Skeletal muscle tissue (tissue), 4 donors: ENCODE results near the gene GPN2. TPM values are rescaled to one million over a fixed set of nuclear protein-coding genes. Genes with fewer than 3 reads are reported as not detected.

Experiments
- H3K27ac ChIP-seq: one replicate; pipeline ENCODE4 v1.7.0; 2013; ENCODE audit warnings: mild to moderate bottlenecking, low read depth, low read length, inconsistent platforms
- H3K27me3 ChIP-seq, 3 donors: one replicate each; pipeline ENCODE4 v1.7.0; 2013; ENCODE audit warnings: low read length in 3 of 3; ENCODE audit not compliant: control insufficient read depth in 3 of 3, insufficient read depth in 3 of 3
- H3K36me3 ChIP-seq, 3 donors: one replicate each; pipeline ENCODE4 v1.7.0; 2013; ENCODE audit warnings: low read length in 3 of 3; ENCODE audit not compliant: control insufficient read depth in 3 of 3, insufficient read depth in 3 of 3
- H3K4me1 ChIP-seq, 3 donors: one replicate each; pipeline ENCODE4 v1.7.0; 2013; ENCODE audit warnings: low read length in 3 of 3, mild to moderate bottlenecking in 3 of 3; ENCODE audit not compliant: control insufficient read depth in 3 of 3, insufficient read depth in 3 of 3
- H3K4me3 ChIP-seq, 3 donors: one replicate each; pipeline ENCODE4 v1.7.0; 2013; ENCODE audit warnings: low read length in 3 of 3
- H3K9ac ChIP-seq, 3 donors: one replicate each; pipeline ENCODE4 v1.7.0; 2013; ENCODE audit warnings: low read length in 3 of 3, mild to moderate bottlenecking in 3 of 3, moderate library complexity in 2 of 3, low read depth in 1 of 3
- H3K9me3 ChIP-seq, 3 donors: one replicate each; pipeline ENCODE4 v1.7.0; 2013; ENCODE audit warnings: low read length in 3 of 3; ENCODE audit not compliant: control insufficient read depth in 3 of 3
- total RNA-seq: library from RNA; depleted of rRNA; stranded (reverse); fragments of >200 nt; gene quantifications from one replicate; pipeline ENCODE4 v1.2.3, GENCODE V29; 2014
- donor health status: Osteomylitis.

Gene GPN2
- total RNA-seq, 1 donor from 2014 or later: 6.3 TPM

DNA sequence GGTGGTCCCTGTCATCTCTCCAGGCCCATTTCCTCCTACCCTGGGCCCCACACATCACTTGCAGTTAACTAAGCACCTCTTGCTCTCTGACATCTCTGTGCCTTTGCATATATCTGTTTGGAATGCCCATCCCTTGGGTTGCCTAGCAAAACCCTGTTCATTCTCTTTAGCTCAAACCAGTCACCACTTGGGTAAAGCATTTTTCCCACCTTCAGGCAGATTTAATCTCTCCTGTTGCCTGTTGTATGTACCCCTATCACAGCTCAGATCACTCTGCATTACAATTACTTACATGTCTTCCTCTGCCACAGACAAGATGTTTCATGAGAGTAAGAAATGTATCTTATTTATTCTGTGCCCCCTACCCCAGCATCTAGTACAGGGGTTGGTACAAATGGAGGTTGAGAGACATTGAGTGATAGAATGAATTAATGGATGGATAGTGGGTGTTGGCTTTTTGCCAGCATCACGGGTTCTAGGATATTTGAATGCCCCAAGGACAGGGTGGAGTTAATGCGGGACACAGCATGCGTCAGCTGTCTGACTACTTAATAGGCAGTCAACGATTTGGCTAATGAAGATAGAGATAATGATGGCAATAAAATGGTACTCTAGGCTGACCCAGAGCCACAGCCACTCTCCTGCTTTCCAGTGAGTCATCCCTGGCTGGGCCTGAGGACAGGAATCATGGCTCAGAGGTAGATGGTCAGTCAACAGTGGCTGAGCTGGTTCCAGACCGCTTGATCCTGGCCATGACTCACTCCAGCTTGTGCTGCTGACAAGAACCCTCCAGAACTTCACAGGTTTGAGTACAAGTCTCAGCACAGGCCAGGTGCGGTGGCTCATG, 17.2 kb upstream of the GPN2 start:
- H3K4me1 ChIP-seq: no peaks in the 10 kb centered on the region
- H3K9ac ChIP-seq: no peak overlapping the region
- H3K27ac ChIP-seq: no peak overlapping the region
- no peaks in the 10 kb centered on the region for H3K9me3 ChIP-seq
- no peak overlapping the region for H3K4me3 ChIP-seq
- no peaks in the 10 kb centered on the region for H3K27me3 ChIP-seq
- peaks cover 0 to 2% (median 0%) of the 10 kb centered on the region in 3 donors for H3K36me3 ChIP-seq

- Histone ChIP-seq H3K36me3 (peaks cover 7 to 10% (median 8%) of the 10 kb centered on the region in 3 donors), H3K9me3 (no peaks in the 10 kb centered on the region), H3K9ac (peak overlapping the region; percentile 96 to 97 (median 97)), H3K4me3 (peak overlapping the region; percentile 94 to 100 (median 97)), H3K27me3 (no peaks in the 10 kb centered on the region), H3K4me1 (peaks cover 9 to 23% (median 13%) of the 10 kb centered on the region in 3 donors), H3K27ac (peak overlapping the region; percentile 78)
Observed at GRCh38 chr1:26900815-26901511, 10.9 kb upstream of the GPN2 start.

- H3K27me3 ChIP-seq: no peaks in the 10 kb centered on the region
- H3K4me3 ChIP-seq: peak within 1 kb of the TSS; percentile 94 to 100 (median 97)
- H3K4me1 ChIP-seq: peaks cover 9 to 23% (median 13%) of the 10 kb centered on the region in 3 donors
- peaks cover 9 to 14% (median 12%) of the 10 kb centered on the region in 3 donors for H3K36me3 ChIP-seq
- H3K9ac ChIP-seq: peak within 1 kb of the TSS; percentile 96 to 97 (median 97)
- peak within 1 kb of the TSS; percentile 78 for H3K27ac ChIP-seq
- no peaks in the 10 kb centered on the region for H3K9me3 ChIP-seq
Observed at GRCh38 chr1:26900001-26900814, 10.1 kb upstream of the GPN2 start, which contains the start of gene GPATCH3. TSS of gene GPATCH3 (minus strand) at chr1:26900467. CDS start at chr1:26900442, 25 bp downstream.

DNA sequence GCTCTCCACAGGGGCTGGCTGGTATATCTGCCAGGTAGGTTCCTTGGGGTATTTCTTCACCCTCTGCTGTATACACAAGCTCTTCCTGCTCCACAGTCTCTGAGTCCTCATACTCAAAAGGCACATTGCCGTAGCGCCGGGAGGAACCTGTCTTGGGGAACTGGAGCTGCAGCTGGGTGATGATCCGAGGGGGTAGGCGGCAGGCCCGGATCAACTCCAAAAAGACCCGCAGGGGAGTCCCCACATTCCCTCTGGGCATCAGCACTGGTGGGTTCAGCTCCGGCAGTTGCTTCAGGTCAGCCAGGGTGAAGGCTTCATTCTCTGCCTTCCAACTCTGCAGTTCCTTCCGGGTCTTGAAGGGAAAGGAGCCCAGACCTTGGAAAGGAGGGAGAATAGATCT, 7.3 kb upstream of the GPN2 start:
- Histone ChIP-seq H3K27me3 (no peaks in the 10 kb centered on the region), H3K4me1 (peaks cover 9 to 23% (median 13%) of the 10 kb centered on the region in 3 donors), H3K9ac (no peak overlapping the region), H3K4me3 (no peak overlapping the region), H3K27ac (no peak overlapping the region), H3K9me3 (no peaks in the 10 kb centered on the region), H3K36me3 (peaks cover 29 to 38% (median 35%) of the 10 kb centered on the region in 3 donors)

DNA sequence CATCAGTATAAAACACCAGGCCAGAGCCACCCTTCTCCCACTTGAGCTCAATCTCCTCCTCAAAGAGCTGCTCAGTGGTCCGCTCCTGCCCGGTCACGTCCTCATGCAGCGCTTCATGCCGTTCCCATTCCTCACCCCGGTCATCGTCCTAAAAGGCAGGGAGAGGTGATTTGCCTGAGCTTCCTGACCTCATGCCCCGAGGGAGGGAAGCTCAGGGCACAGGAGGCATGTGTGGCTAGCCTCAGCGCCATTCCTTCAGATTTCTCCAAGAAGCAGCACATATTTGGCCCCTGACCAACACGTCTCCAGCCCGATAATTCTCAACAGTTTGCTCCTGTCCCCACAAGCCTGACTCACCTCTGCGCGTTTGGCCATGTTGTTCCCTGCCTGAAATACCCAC, 4.2 kb upstream of the GPN2 start:
- Histone ChIP-seq H3K4me1 (peaks cover 15 to 18% (median 17%) of the 10 kb centered on the region in 3 donors), H3K9ac (no peak overlapping the region), H3K9me3 (no peaks in the 10 kb centered on the region), H3K36me3 (peaks cover 35 to 42% (median 39%) of the 10 kb centered on the region in 3 donors), H3K4me3 (no peak overlapping the region), H3K27ac (no peak overlapping the region), H3K27me3 (no peaks in the 10 kb centered on the region)

- Histone ChIP-seq H3K9ac (peak overlapping the region; percentile 95 to 98 (median 97)), H3K4me3 (peak overlapping the region; percentile 85 to 96 (median 91)), H3K9me3 (no peaks in the 10 kb centered on the region), H3K27me3 (no peaks in the 10 kb centered on the region), H3K27ac (peak overlapping the region; percentile 89), H3K36me3 (peaks cover 43 to 59% (median 52%) of the 10 kb centered on the region in 3 donors), H3K4me1 (peaks cover 15 to 18% (median 16%) of the 10 kb centered on the region in 3 donors)
Observed at GRCh38 chr1:26890467-26890796, 349 bp upstream of the GPN2 start.

- Histone ChIP-seq H3K27me3 (no peaks in the 10 kb centered on the region), H3K4me3 (no peak overlapping the region), H3K4me1 (peaks cover 15 to 18% (median 16%) of the 10 kb centered on the region in 3 donors), H3K27ac (no peak overlapping the region), H3K9me3 (no peaks in the 10 kb centered on the region), H3K9ac (peak overlapping the region in 1 of 3 donors; percentile 13), H3K36me3 (peaks cover 50 to 62% (median 53%) of the 10 kb centered on the region in 3 donors)
Observed at GRCh38 chr1:26888231-26888630, 1.9 kb downstream of the GPN2 start.

GRCh38 chr1:26887125-26887524, 3.0 kb downstream of the GPN2 start:
- Histone ChIP-seq H3K36me3 (peaks cover 52 to 62% (median 53%) of the 10 kb centered on the region in 3 donors), H3K27ac (no peak overlapping the region), H3K4me1 (peaks cover 15 to 18% (median 16%) of the 10 kb centered on the region in 3 donors), H3K9me3 (no peaks in the 10 kb centered on the region), H3K27me3 (no peaks in the 10 kb centered on the region), H3K9ac (no peak overlapping the region), H3K4me3 (no peak overlapping the region)

GRCh38 chr1:26882696-26883463, 7.2 kb downstream of the GPN2 start:
- Histone ChIP-seq H3K36me3 (peaks cover 57 to 74% (median 65%) of the 10 kb centered on the region in 3 donors), H3K27ac (no peak overlapping the region), H3K4me1 (no peaks in the 10 kb centered on the region), H3K4me3 (no peak overlapping the region), H3K9me3 (no peaks in the 10 kb centered on the region), H3K9ac (no peak overlapping the region), H3K27me3 (no peaks in the 10 kb centered on the region)
